Uterus (tissue), 4 donors: ENCODE results near the gene RAI1. TPM values are rescaled to one million over a fixed set of nuclear protein-coding genes. Genes with fewer than 3 reads are reported as not detected.

Experiments
- DNase-seq, 2 donors: peaks; one replicate each; pipeline ENCODE4 v3.0.0-alpha.2; 2019 to 2020
- H3K27ac ChIP-seq, 2 donors: fragments of 200-600 bp; sonication (generic); 1 replicate in 1 of 2; 2 replicates in 1 of 2; pipeline ENCODE4 v1.5.1; 2016 to 2018
- H3K27me3 ChIP-seq, 2 donors: fragments of 200-600 bp; sonication (generic); one replicate each; pipeline ENCODE4 v1.5.1; 2018 to 2019; ENCODE audit warnings: control low read depth in 1 of 2
- H3K36me3 ChIP-seq, 2 donors: fragments of 200-600 bp; sonication (generic); one replicate each; pipeline ENCODE4 v1.5.1; 2019; ENCODE audit warnings: control low read depth in 1 of 2
- H3K4me1 ChIP-seq, 2 donors: fragments of 200-600 bp; sonication (generic); one replicate each; pipeline ENCODE4 v1.5.1; 2018 to 2019; ENCODE audit warnings: control low read depth in 1 of 2
- H3K4me3 ChIP-seq, 2 donors: fragments of 200-600 bp; sonication (generic); 1 replicate in 1 of 2; 2 replicates in 1 of 2; pipeline ENCODE4 v1.5.1; 2018 to 2019; ENCODE audit warnings: mild to moderate bottlenecking in 1 of 2
- H3K9me3 ChIP-seq, 2 donors: fragments of 200-600 bp; sonication (generic); one replicate each; pipeline ENCODE4 v1.5.1; 2019; ENCODE audit warnings: control low read depth in 1 of 2
- POLR2A ChIP-seq, 2 donors: fragments of 450-650 bp; IDR thresholded peaks; one replicate each; pipeline ENCODE4 v1.6.1; 2016; ENCODE audit warnings: antibody characterized with exemption in 2 of 2, mild to moderate bottlenecking in 1 of 2, moderate library complexity in 1 of 2
- intact Hi-C: fragments of 100-400 bp; cut with DNase I; formaldehyde crosslinking; loops from one replicate; pipeline ENCODE4 v1.15.1; 2023; ENCODE audit warnings: low total_unique reads
- total RNA-seq, 4 donors: library from RNA; depleted of rRNA in 3 of 4; stranded (reverse); fragments of >200 nt in 3 of 4; gene quantifications; one replicate each; pipeline versions ENCODE4 v1.1.0 to v1.2.4, GENCODE V29; 2014 to 2023
- TF ChIP-seq, protein P1 (sequence below), 4 experiments: fragments of 200-600 bp in 2 of 4; fragments of 450-650 bp in 2 of 4; sonication (generic) in 2 of 4; IDR thresholded peaks; one replicate each; pipeline ENCODE4 v1.5.1; 2016 to 2019; ENCODE audit warnings: antibody characterized with exemption in 4 of 4, mild to moderate bottlenecking in 2 of 4, moderate library complexity in 1 of 4
- donor health status: DM: yes; HTN: yes; CAD: no.

Gene RAI1
- total RNA-seq, 4 donors from 2014 or later = 10.0 to 66.1 (median 15.3) TPM

DNA sequence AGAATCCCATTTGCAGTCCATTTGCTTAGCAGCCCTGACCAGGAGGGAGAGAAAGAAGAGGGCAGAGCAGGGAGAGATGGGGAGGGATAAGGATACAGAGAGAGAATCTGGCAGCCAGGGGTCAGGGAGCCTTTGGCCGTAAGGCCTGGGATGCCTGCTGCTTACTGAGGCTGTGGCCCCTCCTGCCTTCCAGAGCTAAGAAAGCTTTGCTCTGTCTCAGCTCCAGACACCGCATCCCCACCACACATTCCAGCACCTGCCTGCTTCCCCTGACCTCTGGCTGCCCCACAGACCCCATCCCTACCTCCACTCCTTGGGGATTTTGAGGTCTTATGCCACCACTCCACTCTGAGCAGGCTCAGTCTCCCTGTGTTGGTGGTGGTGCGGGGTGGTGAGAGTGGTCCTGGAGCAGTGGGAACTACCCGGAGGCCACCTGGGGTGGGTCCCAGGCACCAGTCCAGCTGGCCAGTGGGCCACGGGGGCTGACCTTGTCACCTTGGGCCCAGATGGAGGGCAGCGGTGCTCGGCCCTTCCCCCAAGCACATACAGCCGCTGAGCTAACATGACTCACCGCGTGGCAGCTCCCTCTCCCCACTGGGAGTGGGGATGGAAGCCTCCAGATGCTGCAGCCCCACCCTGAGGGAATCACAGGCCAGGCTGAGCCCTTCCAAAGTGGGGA is 58.3 kb downstream of the RAI1 start:
- Histone ChIP-seq H3K27ac (peak overlapping the region; percentile 71 to 81), H3K36me3 (no peaks in the 10 kb centered on the region), H3K27me3 (no peaks in the 10 kb centered on the region), H3K4me3 (no peak overlapping the region), H3K9me3 (no peaks in the 10 kb centered on the region), H3K4me1 (peaks cover 30 to 38% of the 10 kb centered on the region in 2 donors)
- peak; percentile 73 to 74 for DNase-seq
- peak in 1 of 2 donors; percentile 17 for TF ChIP-seq POLR2A (IDR thresholded peaks at IDR 0.05)
- TF ChIP-seq, protein P1, sequence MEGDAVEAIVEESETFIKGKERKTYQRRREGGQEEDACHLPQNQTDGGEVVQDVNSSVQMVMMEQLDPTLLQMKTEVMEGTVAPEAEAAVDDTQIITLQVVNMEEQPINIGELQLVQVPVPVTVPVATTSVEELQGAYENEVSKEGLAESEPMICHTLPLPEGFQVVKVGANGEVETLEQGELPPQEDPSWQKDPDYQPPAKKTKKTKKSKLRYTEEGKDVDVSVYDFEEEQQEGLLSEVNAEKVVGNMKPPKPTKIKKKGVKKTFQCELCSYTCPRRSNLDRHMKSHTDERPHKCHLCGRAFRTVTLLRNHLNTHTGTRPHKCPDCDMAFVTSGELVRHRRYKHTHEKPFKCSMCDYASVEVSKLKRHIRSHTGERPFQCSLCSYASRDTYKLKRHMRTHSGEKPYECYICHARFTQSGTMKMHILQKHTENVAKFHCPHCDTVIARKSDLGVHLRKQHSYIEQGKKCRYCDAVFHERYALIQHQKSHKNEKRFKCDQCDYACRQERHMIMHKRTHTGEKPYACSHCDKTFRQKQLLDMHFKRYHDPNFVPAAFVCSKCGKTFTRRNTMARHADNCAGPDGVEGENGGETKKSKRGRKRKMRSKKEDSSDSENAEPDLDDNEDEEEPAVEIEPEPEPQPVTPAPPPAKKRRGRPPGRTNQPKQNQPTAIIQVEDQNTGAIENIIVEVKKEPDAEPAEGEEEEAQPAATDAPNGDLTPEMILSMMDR (IDR thresholded peaks at IDR 0.05) = no peak
- intact Hi-C loops = no loop called here

DNA sequence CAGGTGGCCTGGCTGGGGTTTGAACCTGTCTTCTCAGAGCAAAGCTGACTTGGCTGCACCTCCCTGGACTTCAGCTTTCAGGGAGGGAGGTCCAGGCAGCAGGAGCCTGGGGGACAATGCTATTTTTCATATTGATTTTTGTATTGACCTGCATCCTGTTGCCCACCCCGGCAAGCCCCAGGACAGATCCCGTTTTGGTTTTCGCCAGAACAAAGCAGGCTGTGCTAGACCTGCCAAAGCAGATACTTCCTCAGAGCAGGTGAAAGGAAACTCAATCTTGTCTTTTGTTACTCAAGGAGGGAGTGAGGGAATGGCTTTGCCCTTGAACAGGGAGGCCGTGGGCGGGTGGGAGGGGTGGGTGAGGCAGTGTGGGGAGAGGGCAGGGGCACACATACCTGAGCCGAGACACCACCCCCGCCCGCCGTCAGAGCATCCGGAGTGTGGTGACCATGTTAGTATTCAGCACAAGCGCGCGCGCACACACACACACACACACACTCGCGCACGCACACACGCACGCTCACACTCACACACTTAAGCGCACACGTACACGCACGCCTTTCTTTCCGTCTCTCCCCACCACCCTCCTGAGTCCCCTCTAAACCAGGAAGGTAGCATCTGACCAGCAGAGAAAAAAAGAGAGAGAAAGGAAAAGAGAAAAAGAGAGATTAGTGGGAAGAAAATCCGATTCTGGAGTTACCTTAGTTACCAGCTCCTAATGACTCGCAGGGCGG is 59.5 kb downstream of the RAI1 start:
- Histone ChIP-seq H3K27me3 (no peaks in the 10 kb centered on the region), H3K36me3 (no peaks in the 10 kb centered on the region), H3K4me1 (peaks cover 30 to 38% of the 10 kb centered on the region in 2 donors), H3K27ac (peak overlapping the region; percentile 71 to 81), H3K9me3 (no peaks in the 10 kb centered on the region), H3K4me3 (peak overlapping the region in 1 of 2 donors; percentile 9)
- TF ChIP-seq POLR2A (IDR thresholded peaks at IDR 0.05) = no peak
- TF ChIP-seq, protein P1 (IDR thresholded peaks at IDR 0.05) = no peak
- intact Hi-C loops = no loop called here
- DNase-seq = no peak

DNA sequence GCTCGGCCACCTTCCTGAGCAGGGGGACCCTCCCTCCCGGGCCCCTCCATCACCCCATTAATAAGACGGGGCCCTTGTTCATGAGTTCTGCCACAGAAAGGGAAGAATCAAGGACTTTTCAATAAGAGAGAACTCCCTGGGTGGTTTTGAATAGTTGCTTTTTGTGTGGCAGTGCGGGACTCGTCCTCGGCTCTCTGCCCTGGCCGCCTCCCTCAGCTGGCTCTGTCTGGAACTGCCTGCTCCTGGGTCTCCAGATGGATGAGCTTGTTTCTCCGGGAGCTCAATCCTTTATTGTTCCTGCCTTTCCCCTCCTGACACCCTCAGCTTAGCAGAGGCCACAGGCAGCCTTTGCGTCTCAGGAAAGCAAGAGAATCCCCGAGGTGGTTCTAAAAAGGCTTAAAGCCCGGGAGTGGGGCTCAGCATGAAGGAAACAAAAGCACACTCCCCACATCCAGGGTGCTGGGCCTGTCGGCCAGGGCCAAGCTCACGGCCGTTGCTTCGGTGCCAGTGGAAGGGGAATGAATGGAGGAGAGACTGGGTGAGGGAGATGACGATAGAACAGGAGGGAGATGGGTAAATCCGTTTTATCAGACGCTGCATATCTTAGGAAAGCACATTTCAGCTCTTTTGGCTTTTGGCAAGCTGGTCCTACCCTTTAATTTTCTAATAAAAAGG is 60.2 kb downstream of the RAI1 start:
- H3K36me3 ChIP-seq = no peaks in the 10 kb centered on the region
- peaks cover 30 to 38% of the 10 kb centered on the region in 2 donors for H3K4me1 ChIP-seq
- H3K4me3 ChIP-seq = peak overlapping the region in 1 of 2 donors; percentile 9
- no peaks in the 10 kb centered on the region for H3K27me3 ChIP-seq
- intact Hi-C loops = no loop called here
- H3K9me3 ChIP-seq = no peaks in the 10 kb centered on the region
- H3K27ac ChIP-seq = peak overlapping the region; percentile 71 to 81
- TF ChIP-seq POLR2A (IDR thresholded peaks at IDR 0.05) = no peak
- TF ChIP-seq, protein P1 (IDR thresholded peaks at IDR 0.05) = peak in 2 of 4 experiments; percentile 37 to 39
- no peak for DNase-seq

DNA sequence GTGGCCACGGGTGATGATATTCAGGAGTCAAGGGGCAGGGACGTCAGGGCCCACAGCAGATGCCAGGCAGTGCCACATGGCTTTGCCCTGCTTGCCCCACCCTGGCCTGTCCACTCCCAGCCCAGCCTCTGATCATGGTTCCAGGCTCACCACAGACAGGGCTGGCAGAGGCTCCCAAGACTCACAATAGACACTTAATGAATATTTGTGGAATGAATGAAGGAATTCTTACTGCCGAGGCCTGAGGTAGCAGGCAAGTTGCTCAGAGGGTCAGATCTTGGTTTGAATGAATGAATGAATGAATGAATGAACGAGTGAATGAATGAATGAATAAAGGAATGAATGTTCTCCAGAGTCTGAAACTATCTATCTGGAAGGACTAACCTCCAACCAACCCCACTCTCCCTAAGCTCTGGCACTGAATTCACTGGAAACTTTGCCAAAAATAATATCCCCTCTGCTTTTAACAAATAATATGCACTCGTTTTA is 60.9 kb downstream of the RAI1 start:
- Histone ChIP-seq H3K36me3 (no peaks in the 10 kb centered on the region), H3K27ac (peak overlapping the region; percentile 71 to 81), H3K9me3 (no peaks in the 10 kb centered on the region), H3K4me3 (no peak overlapping the region), H3K27me3 (no peaks in the 10 kb centered on the region), H3K4me1 (peaks cover 34 to 40% of the 10 kb centered on the region in 2 donors)
- intact Hi-C loops = no loop called here
- TF ChIP-seq, protein P1 (IDR thresholded peaks at IDR 0.05) = no peak
- no peak for TF ChIP-seq POLR2A (IDR thresholded peaks at IDR 0.05)
- no peak for DNase-seq
